ENCODE data around the gene NATD1. TPM values are rescaled to one million over a fixed set of nuclear protein-coding genes. Genes with fewer than 3 reads are reported as not detected.

The NATD1 gene
- total and polyA plus RNA-seq, 9 of the 15 experiments (the other 6 are each of a cell fraction or from before 2014, with no cell fraction given) = 0.24 to 5.4 (median 1.6) TPM

GRCh38 chr17:21214015-21214776 lies 39.0 kb downstream of the NATD1 start, which contains the start of gene TMEM11:
Gene TMEM11, minus strand, starts transcription at chr17:21214161. Its CDS starts 9 bp downstream, at chr17:21214152.
- 0% methylated on average over 24 of the region's 76 CpGs for WGBS (ENCODE audit: insufficient coverage, low coverage, missing lambda C conversion rate)
- TF ChIP-seq MEIS2 (IDR thresholded peaks at IDR 0.05; ENCODE audit: partially characterized antibody) (no peak), ZNF274 (IDR thresholded peaks at IDR 0.05; ENCODE audit: borderline replicate concordance, low read depth, low read length) (no peak), NR4A1 (CRISPR knock-in tag; IDR thresholded peaks at IDR 0.05) (no peak), NR4A1 (tag; IDR thresholded peaks at IDR 0.05) (peak; percentile 81; the same call in 1 of the 2 replicates), JUN (IDR thresholded peaks at IDR 0.05; ENCODE audit: borderline replicate concordance, low read depth, low read length) (no peak; the same call in 1 of the 2 replicates), JUN (CRISPR knock-in tag; IDR thresholded peaks at IDR 0.05; ENCODE audit: borderline replicate concordance) (no peak), SMAD1 (IDR thresholded peaks at IDR 0.05; ENCODE audit: low read depth, low read length, partially characterized antibody) (peak; percentile 27), ERF (CRISPR knock-in tag; IDR thresholded peaks at IDR 0.05) (peak; percentile 20; the same call in 1 of the 2 replicates), HNRNPLL (IDR thresholded peaks at IDR 0.05; ENCODE audit: low read depth, low read length, poor library complexity, severe bottlenecking) (peak; percentile 64), VEZF1 (CRISPR knock-in tag; IDR thresholded peaks at IDR 0.05) (peak; percentile 51), FOXJ2 (tag; IDR thresholded peaks at IDR 0.05) (0 out of 2 replicates have a peak, but pooled peaks have one; percentile 48), C11orf30 (IDR thresholded peaks at IDR 0.05; ENCODE audit: low read depth) (peak; percentile 84), ZNF239 (CRISPR knock-in tag; IDR thresholded peaks at IDR 0.05) (peak; percentile 62; the same call in 1 of the 2 replicates), NFIC (IDR thresholded peaks at IDR 0.05) (peak; percentile 49), ZBTB17 (CRISPR knock-in tag; IDR thresholded peaks at IDR 0.05) (peak; percentile 53; the same call in 1 of the 2 replicates), KDM5B (IDR thresholded peaks at IDR 0.05; ENCODE audit: insufficient replicate concordance, low read depth, low read length) (peak; percentile 38), L3MBTL2 (IDR thresholded peaks at IDR 0.05) (peak; percentile 59; the same call in 1 of the 2 replicates), ZNF583 (CRISPR knock-in tag; IDR thresholded peaks at IDR 0.05) (peak; percentile 87; the same call in 1 of the 2 replicates), NFE2L1 (tag; IDR thresholded peaks at IDR 0.05; ENCODE audit: borderline replicate concordance, low read depth) (no peak)

More at GRCh38 chr17:21214015-21214776, 39.0 kb downstream of the NATD1 start, which contains the start of gene TMEM11:
- Histone ChIP-seq H3K27me3 (ENCODE audit: control insufficient read depth in 2 of 2, insufficient read depth in 2 of 2, low read length in 2 of 2) (no peaks in the 10 kb centered on the region), H2AFZ (ENCODE audit: low read depth, low read length) (peak within 1 kb of the TSS; percentile 89), H3K9ac (ENCODE audit: insufficient read depth in 1 of 2, low read depth in 2 of 2, low read length in 2 of 2) (peak within 1 kb of the TSS; percentile 97 to 99), H4K20me1 (replicated peaks; ENCODE audit: control insufficient read depth, insufficient read depth, low read length) (peaks cover 15% of the 10 kb centered on the region), H3K4me3 (peak within 1 kb of the TSS; percentile 96), H3K27ac (ENCODE audit: extremely low read depth, low read depth, low read length) (peak within 1 kb of the TSS; percentile 98), H3K9me1 (ENCODE audit: control insufficient read depth, insufficient read depth, low read length) (no peaks in the 10 kb centered on the region), H3K36me3 (ENCODE audit: control insufficient read depth, insufficient read depth, low read length) (peaks cover 49% of the 10 kb centered on the region), H3K79me2 (ENCODE audit: control insufficient read depth, insufficient read depth, low read length) (peaks cover 93% of the 10 kb centered on the region), H3K4me1 (replicated peaks in 1 of 2; ENCODE audit: control insufficient read depth in 2 of 2, insufficient read depth in 2 of 2, low read length in 2 of 2) (peaks cover 20 to 31% of the 10 kb centered on the region in 2 experiments; a peak in 4 of 5 replicates), H3K9me3 (replicated peaks; ENCODE audit: control insufficient read depth, insufficient read depth, low read depth, low read length) (no peaks in the 10 kb centered on the region), H3K4me2 (ENCODE audit: insufficient read depth, low read length) (peak within 1 kb of the TSS; percentile 94)
- CTCF ChIA-PET (ENCODE audit: low intra/inter-chr PET ratio) = no interaction called here
- intact Hi-C loops (cut with micrococcal nuclease) (no loop called here), in situ Hi-C loops (cut with MboI) (no loop called here)
- peak; percentile 94 for ATAC-seq
- BruUV-seq (replicated peaks) = no TSS peak
- peak; percentile 88 to 93 (median 92) for DNase-seq (ENCODE audit: extremely low read depth in 1 of 4, low spot score in 3 of 4)
- FAIRE-seq = peak; percentile 44
- POLR2A ChIA-PET = interaction anchor here (0.6 to 5.1 kb wide), 3 partner anchors 13 to 361 kb away, joined by 3 to 22 read pairs (median 3); no protein-coding TSS in a partner anchor

Measured in K562 (cell line).